ENCODE data around the gene EYA3. TPM values are rescaled to one million over a fixed set of nuclear protein-coding genes. Genes with fewer than 3 reads are reported as not detected.

Gene EYA3
- total RNA-seq, result 16.1 and 20.1 TPM in 2 replicates

GRCh38 chr1:28088168-28088961, at the start of gene EYA3:
EYA3 (minus strand) TSS chr1:28088610; CDS start chr1:28058026, 30,584 bp downstream.

GRCh38 chr1:27959792-27960603, 128.4 kb downstream of the EYA3 start, which contains the start of gene XKR8:
XKR8 (plus strand) TSS chr1:27959973; CDS start chr1:27960070, 97 bp downstream.

GRCh38 chr1:27934818-27935549, 153.4 kb downstream of the EYA3 start, which contains the start of gene SMPDL3B:
SMPDL3B (plus strand) TSS chr1:27935000; CDS start chr1:27935184, 184 bp downstream.

Small RNAs within 50 kb of the gene (small RNA-seq; reads per million reads assigned to genes)
- gene RN7SL559P, result not detected

Other genes with a start within 250 kb of the EYA3 start
- 0.22 TPM in 1 of 2 replicates, not detected in the other for gene THEMIS2, start 216.1 kb downstream of the EYA3 start, total RNA-seq
- gene RPA2, start 174.0 kb downstream of the EYA3 start, total RNA-seq, result 15.7 and 24.3 TPM in 2 replicates
- gene SMPDL3B, start 153.6 kb downstream of the EYA3 start, total RNA-seq, result under 0.01 TPM in 1 of 2 replicates, not detected in the other
- 10.6 and 16.4 TPM in 2 replicates for gene XKR8, start 128.6 kb downstream of the EYA3 start, total RNA-seq
- not detected in 2 replicates for gene PTAFR, start 88.1 kb upstream of the EYA3 start, total RNA-seq
- 37.3 and 40.7 TPM in 2 replicates for gene DNAJC8, start 144.4 kb upstream of the EYA3 start, total RNA-seq
- 98.9 and 103 TPM in 2 replicates for gene ATP5IF1, start 147.5 kb upstream of the EYA3 start, total RNA-seq
- 15.7 and 35.9 TPM in 2 replicates for gene SESN2, start 170.9 kb upstream of the EYA3 start, total RNA-seq
- 17.4 and 24.3 TPM in 2 replicates for gene MED18, start 240.4 kb upstream of the EYA3 start, total RNA-seq

Data from placental epithelial cell (primary cell).